Stimulated activated CD4-positive, alpha-beta T cell treated with anti-CD3 and anti-CD28 coated beads, Interleukin-1b, Interleukin-23, amount 100 ng/mL, for 24 hours (primary cell): ENCODE measurements around the gene CRYGC.

Experiments
- DNase-seq, 4 experiments: peaks; one replicate each; pipeline ENCODE4 v3.0.0-alpha.2; 2020; ENCODE audit warnings: low read depth in 4 of 4, low spot score in 1 of 4

The CRYGC gene

GRCh38 chr2:208097313-208097712, 32.3 kb downstream of the CRYGC start:
- no peak for DNase-seq

GRCh38 chr2:208096080-208096479, 33.5 kb downstream of the CRYGC start:
- no peak for DNase-seq

- DNase-seq: no peak
Measured at GRCh38 chr2:208093128-208093527, 36.5 kb downstream of the CRYGC start.

DNA sequence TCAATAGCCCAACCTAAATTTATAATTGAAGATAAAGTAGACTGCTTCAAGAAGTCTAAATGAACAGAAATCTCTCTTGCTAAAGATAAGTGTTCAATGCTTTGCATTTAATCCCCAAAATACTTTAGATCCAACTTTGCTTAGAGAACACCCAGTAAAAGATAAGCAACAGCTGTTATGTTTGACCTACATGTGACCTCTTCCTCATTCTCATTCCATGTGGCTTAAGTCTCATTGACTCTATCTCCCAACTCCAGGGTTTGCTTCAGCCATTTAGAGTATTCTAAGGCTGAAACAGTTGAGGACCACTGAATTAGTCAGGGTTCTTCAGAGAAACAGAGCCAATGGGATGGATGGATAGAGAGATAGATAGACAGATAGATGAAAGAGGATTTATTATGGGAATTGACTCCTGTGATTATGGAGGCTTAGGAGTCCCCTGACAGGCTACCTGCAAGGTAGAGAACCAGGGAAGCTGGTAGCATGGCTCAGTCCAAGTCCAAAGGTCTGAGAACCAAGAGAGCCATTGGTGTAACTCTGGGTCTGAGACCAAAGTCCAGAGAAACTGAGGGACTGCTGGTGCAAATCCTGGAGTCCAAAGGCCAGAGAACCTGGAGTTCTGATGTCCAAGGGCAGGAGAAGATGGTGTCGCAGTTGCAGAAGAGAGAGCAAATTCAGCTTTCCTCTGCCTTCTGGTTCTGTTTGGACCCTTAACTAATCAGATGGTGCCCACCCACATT, 37.4 kb downstream of the CRYGC start:
- DNase-seq: no peak

GRCh38 chr2:208090420-208090819, 39.2 kb downstream of the CRYGC start:
- no peak for DNase-seq

- no peak for DNase-seq
Measured at GRCh38 chr2:208086029-208086428, 43.6 kb downstream of the CRYGC start.

GRCh38 chr2:208083807-208084206, 45.8 kb downstream of the CRYGC start:
- no peak for DNase-seq
